HL-60/S4 (cell line): ENCODE data around the gene DOK7.

Experiments used
- in situ Hi-C: fragments of 300-500 bp; cut with MboI; formaldehyde crosslinking; loops from 2 replicates; pipeline ENCODE4 v1.14.3; 2022; ENCODE audit warnings: low sequenced_read_pairs

The DOK7 gene

DNA sequence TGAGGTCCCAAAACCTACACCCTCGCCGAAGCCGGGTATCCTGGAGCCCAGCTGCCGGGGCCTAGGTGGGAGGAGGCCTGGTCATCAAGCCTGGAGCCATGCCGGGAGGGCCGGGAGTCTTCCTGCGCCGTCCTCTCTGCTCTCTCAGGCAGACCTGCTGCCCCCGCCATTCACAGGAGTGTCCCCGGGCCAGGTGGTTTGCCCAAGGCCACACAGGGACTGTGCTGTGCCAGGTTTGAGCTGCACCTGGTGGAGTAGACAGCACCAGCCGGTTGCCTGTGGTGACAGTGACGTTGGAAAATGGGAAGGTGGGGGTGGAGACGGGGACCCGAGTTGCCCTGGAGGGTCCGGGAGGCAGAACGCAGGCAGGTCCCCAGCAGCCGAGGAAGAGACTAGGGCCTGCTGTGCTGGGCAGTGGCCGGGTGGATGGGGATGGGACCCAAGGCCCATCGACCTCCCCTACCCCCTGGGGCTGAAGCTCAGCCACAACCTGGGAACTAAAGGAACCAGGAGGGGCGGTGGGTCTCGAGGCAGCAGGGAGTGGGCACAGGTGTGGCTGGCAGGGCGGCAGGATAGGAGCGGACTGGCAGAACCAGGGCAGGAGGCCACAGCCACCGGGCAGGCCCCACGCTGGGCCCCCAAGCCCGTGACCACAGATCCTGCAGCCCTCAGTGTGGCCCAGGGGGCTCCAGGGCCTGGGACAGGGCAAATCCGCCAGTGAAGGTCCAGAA lies 9.5 kb downstream of the DOK7 start:
- in situ Hi-C loops, result loop anchor here (25.0 kb wide), 1 partner anchor 360 kb away; no protein-coding TSS in a partner anchor

DNA sequence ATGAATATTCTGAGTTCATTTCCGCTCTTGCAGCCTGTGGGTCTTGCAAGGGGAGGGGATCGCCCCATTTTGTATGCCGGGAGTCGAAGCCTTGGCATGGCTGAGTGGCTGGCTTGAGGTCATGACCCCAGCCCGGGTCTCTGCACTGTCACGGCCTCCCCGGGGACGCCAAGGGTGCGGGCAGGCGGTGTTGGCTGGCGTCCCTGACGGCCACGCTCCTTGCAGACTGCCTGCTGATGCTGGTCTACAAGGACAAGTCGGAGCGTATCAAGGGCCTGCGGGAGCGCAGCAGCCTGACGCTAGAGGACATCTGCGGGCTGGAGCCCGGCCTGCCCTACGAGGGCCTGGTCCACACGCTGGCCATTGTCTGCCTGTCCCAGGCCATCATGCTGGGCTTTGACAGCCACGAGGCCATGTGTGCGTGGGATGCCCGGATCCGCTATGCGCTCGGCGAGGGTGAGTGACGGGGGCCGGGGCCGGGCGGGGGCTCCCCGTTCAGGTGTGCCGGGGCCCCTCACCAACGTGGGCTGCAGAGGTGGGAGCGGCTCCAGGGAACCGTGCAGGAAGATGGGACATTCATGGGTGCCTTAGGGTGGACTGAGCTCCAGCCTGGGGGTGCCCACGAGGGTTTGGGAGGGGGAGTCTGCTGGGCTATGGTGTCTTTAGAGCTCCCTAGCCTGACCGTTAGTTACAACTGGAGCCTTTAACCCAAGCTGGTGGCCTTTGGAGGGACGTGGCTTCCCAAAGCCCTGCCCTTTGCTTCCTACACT lies 10.3 kb downstream of the DOK7 start:
- in situ Hi-C loops, result loop anchor here (25.0 kb wide), 1 partner anchor 361 kb away; no protein-coding TSS in a partner anchor

DNA sequence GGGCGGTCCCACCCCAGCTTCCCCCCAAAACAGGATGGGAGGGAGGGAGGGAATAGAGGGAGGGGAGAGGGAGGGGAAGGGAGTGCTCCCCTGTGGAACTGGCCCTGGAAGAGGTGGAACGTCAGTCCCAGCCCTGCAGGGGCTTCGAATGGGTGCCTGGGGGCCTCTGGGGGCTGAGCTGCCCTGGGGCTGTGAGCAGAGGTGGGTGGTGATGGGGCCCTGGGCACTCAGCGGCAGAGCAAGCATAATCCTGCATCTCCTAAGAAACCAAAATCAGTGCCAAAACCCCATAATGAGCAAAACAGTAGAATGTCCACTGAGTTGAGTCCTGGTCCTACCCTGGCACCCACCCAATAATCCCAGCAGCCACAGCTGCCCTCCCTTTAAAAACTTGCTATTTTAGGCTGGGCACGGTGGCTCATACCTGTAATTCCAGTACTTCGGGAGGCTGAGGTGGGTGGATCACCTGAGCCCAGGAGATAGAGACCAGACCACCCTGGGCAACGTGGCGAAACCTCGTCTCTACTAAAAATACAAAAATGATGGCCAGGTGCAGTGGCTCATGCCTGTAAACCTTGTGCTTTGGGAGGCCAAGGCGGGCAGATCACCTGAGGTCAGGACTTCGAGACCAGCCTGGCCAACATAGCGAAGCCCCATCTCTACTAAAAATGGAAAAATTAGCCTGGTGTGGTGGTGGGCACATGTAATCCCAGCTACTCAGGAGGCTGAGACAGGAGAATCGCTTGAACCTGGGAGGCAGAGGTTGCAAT lies 11.1 kb downstream of the DOK7 start:
- in situ Hi-C loops, result loop anchor here (25.0 kb wide), 1 partner anchor 362 kb away; no protein-coding TSS in a partner anchor

DNA sequence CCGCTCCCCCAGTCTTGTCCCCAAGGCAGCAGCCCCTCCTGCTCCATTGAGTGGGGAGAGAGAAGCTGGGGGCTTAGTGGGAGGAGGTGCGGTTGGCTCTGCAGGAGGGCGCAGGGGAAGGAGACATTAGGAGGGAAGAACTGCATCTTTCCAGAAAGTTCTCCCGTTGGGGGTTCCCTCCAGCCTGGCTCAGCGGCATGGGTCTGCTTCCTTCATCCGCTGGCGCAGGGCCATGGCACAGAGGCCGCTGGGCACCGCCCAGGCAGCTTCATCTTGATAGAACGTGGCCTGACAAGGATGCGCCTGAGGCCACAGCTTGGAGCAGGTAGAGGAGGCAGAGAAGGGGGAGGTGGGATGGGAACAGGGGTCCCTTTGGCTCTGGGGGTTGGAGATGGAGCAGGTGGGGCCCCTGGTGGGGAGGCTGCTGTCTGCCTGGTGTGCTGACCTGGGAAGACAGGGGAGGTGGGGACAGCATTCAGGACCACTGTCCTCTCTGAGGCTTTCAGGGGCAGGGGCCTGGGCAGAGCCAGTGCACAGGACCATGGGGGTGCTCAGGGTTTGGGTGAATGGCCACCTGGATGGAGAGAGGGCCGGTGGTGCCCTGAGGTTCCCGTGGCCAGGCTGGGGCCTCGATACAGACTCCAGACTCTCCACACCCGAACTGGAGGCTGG lies 12.1 kb downstream of the DOK7 start:
- in situ Hi-C loops, result no loop called here

DNA sequence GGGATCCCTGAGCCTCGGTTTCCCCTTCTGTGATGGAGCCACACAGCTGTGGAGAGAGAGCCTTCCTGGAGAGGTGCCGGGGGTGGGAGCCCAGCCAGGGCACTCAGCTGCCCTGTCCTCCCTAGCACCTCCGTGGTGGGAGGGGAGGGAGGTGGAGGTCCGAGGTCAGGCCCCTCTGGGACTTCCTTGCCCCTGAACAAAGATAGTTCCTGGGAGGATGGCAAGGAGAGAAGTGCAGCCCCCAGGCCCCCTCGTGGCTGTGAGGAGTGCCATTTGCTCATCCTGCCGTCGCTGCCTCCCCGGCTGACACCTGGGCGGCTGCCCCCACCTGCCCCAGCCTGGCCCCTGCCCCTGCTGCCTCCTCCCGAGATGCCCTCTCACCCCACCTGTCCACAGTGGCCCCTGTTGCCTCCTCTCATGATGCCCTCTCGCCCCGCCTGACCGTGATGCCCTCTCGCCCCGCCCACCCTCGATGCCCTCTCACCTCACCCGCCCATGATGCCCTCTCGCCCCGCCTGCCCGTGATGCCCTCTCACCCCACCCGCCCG lies 12.7 kb downstream of the DOK7 start:
- in situ Hi-C loops, result no loop called here

DNA sequence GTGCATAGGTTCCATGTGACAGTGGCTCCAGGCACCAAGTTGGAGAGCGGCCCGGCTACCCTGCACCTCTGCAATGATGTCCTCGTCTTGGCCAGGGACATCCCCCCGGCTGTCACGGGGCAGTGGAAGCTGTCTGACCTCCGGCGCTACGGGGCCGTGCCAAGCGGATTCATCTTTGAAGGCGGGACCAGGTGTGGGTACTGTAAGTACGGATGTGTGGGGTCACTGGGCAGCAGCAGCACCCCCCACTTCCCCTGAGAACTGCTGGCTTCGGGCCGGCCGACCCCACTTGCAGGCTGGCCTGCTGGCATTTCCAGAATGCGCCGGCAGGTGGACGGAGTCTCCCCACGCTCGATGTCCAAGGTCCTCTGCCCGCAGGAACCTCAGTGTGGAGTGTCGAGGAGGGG lies 13.2 kb downstream of the DOK7 start:
- in situ Hi-C loops, result no loop called here

DNA sequence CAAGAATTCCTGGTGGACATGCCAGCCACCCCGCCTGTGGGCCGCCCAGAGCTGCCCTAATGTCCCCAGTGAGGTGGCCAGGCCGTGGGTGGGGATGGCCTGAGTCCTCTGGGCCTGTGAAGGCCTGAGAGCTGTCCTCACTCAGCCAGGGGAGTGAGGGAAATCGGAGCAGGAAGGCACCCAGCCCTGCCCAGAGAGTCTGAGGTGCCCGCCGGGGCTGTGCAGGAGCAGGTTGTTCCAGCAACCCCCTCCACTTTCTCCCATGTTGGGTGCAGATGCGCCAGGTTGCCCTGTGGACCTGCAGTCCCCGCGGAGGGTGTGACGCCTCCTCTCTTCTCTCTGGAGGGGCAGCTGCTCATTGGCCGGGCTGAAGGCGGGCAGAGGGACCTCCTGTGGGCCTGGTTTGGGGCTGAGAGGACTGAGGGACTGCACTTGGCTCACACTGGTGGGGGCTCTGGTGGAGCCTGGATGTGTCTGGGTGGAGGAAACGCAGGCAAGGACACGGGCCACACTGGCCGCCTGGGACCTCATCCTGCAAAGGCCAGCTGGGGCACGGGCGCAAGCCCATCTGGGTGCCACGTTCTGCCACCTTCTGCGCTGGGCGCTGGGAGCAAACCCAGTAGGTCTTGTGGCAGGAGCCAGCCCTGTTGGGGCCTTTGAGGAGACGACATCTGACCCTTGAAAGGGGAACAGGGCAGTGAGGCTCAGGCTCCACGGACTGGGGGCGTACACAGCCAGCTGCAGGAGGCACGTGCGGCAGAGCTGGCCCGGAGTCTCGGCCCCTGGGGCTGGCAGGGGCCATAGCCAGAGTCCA lies 14.0 kb downstream of the DOK7 start:
- in situ Hi-C loops, result no loop called here

DNA sequence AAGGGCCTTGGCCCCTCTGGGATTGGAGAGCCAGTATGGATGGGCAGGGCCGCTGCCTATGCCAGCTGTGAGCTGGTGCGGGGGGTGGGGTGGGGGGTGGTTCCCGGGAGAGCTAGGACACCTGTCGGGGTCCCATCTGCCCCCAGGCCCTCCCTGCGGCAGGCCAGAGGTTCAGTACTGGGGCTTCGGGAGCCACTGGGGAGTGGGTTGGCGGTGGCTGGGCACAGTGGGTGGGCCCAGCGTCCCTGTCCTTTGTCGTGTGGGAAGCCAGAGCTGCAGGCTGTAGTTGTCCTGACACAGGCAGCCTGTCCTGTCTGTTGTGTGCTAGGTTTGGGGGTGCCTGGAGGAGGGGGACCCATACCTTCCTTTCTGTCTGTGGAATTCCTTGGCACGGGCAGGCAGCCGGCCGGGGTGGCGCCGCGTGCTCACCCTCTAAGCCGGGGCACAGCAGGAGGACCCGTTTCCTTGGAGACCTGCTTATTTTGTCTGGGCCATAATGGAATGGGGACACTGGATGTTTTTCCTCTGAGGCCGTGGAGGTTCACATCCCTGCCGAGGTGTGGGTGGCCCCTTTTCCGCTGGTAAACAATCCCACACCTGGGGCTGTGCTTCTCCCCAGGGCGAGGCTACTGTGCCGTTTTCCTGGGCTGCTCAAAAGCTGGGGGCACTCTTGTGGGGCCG lies 14.8 kb downstream of the DOK7 start:
- in situ Hi-C loops, result no loop called here

DNA sequence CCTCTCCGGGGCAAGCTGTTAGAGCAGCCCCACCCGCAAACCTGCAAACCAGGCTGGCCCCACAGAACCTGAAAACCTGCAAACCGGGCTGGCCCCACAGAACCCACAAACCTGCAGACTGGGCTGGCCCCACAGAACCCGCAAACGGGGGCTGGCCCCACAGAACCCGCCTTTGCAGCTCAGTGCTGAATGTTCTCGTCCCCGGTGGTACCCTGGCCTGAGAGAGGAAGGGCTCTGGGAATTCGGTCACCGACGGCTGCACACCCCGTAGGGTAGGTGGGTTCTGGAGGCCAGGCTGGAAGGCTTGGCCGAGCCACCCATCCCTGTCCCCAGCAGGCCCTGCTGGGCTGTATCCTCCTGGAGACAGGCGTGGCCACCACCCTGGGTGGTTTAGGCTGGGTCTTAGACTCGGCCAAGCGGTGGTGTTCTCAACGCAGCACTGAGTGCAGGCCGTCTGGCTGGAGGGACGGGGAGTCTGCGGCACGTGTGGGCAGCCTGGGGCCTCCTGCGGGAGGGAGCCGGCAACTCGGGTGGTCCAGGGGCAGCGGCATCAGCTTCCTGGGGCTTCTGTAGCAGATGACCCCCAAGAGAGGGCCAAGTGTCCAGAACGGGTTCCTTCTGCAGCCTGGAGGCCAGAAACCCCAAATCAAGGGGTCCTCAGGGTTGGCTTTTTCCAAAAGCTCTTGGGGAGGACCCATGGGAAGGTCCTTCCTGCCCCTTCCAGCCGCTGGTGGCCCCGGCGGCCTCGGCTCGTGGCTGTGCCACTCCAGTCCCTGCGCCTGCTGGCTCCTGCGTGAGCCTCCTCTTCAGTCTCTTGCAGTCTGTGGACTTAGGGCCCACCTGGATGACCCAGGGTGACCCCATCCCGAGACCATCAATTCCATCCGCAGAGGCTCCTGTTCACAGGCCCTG lies 15.6 kb downstream of the DOK7 start:
- in situ Hi-C loops, result no loop called here

DNA sequence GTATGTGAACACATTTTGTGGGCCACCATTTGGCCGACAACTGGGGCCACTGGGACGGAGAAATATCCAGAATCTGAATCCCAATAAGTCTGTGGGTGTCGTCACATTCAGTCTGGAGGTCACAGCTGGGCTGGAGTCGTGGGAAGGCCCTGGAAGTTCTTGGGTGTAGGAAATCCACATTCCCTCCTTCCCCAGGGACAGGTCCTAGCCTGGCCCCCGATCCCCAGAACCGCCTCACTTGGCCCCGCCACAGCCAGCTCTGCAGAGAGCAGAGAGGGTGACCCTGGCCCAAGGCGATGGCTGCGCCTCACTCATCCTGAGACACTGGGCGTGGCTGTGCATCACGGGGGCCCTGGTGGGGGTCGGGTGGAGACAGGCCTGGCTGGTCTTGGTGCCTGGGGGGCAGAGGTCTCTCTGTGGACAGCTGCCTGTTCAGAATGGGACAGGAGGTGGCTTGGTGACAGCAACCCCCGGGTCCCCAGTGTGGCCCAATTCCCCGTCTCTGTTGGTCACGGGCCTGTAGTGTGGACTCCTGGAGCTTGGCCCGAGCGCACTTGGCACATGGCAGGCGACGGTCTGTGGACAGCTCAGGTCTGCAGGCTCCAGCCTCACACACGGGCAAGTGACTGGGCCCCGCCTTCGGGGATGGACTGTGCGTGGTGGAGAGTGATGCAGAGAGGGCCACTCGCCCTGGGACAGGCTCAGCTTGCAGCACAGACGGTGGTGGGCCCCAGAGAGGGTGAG lies 16.4 kb downstream of the DOK7 start:
- in situ Hi-C loops, result no loop called here

DNA sequence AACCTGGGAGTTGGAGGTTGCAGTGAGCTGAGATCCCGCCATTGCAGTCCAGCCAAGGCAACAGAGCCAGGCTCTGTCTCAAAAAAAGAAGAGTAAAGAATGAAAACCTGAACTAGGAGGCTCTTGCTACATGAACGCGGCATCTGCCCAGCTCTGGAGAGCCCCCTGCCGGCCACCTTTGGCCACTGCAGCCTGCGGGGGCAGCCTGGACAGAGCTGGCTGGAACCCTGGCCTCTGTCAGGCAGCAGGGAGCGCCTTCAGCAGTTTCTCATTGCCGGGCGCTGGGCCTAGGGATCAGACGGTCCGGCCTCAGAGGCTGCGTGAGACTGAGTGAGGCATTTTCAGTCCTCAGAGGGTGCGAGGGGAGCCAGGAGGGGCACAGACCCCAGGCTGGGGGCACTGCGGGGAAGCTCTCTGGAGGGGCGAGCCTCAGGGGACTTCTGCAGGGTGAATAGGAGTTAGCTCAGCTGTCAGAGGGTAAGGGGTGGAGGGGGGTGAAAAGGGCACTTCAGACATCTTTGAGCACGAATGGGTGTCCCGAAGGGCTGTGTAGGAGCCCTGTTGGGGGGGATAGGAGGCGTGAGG lies 17.5 kb downstream of the DOK7 start:
- in situ Hi-C loops, result no loop called here

DNA sequence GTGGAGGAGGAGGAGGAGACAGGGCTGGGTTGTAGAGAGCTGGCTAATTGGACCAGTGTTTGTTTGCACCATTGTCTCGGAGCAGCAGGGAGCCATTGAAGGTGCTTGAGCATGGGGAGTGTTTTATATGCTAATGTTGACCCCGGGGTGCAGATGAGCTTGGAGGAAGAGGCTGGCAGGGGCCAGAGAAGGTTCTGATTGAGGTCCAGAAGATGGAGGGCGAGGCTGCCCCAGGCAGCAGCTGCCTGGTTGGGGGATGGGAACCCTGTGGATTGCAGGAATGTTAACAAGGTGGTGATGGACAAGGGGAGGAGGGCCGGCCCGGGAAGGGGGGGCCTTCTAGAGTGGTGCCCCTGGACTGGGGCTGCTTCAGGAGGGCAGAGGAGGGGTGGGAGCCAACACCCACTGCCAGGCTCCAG lies 18.0 kb downstream of the DOK7 start:
- in situ Hi-C loops, result no loop called here

DNA sequence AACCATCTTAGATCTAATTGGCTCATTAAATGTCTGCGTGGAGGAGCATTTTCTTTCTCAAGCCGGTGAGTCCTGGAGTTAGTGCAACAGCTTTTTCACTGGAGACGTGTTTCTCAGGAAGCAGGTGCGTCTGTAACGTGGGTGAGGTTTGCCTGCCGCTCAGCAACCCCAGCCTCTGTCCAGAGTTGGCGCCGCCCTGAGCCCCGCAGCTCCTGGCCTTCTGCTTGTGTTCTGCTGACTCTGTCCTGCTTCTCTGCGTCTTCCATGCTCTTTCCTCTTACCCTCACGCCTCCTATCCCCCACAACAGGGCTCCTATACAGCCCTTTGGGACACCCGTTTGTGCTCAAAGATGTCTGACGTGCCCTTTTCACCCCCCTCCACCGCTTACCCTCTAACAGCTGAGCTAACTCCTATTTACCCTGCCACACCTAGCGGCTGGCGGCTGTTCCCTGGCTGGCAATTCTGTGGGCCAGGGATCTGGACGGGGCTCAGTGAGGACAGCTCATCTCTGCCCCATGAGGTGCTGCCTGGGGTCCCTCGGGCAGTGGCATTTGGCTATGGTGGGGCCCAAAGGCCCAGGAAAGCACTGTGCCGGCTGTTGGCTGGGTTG lies 18.8 kb downstream of the DOK7 start:
- in situ Hi-C loops, result no loop called here

DNA sequence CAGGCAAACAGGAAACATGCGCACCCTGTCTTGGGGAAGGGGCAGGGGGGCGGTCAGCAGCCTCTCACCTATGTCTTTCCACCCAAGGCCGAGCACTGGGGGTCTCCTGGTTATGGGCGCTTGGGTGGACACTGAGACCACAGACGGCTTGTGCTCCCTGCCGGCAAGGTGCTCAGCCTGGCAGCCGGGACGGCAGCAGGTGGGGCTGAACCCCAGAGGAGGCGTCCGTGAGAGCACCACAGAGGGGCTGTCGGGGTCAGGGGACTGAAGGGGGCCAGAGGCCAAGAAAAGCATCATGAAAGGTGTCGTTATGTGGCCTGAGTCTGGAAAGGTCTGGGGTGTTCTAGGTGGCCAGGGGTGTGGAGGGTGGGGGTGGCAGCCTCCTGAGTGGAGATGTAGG lies 19.6 kb downstream of the DOK7 start:
- in situ Hi-C loops, result no loop called here

DNA sequence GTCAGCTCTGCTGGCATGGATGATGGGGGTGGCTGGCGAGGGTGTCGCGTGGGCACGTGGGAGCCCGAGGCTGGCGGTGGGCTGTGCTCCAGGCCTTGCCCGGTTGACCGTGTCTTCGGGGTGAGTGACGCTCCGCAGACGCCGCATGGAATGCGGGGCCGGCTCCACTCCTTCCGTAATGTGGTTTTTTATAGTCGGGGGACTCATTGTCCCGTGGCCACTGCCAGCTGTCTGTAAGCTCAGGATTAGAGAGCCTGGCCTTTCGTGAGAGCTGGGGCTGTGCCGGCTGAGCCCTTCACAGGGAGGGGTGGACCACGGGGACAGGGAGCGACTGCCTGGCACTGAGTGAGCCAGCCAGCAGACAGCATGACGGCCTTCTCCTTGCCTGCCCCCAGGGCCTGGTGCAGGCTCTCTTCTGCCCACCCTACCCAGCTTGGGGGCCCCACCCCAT lies 20.4 kb downstream of the DOK7 start:
- in situ Hi-C loops, result no loop called here

DNA sequence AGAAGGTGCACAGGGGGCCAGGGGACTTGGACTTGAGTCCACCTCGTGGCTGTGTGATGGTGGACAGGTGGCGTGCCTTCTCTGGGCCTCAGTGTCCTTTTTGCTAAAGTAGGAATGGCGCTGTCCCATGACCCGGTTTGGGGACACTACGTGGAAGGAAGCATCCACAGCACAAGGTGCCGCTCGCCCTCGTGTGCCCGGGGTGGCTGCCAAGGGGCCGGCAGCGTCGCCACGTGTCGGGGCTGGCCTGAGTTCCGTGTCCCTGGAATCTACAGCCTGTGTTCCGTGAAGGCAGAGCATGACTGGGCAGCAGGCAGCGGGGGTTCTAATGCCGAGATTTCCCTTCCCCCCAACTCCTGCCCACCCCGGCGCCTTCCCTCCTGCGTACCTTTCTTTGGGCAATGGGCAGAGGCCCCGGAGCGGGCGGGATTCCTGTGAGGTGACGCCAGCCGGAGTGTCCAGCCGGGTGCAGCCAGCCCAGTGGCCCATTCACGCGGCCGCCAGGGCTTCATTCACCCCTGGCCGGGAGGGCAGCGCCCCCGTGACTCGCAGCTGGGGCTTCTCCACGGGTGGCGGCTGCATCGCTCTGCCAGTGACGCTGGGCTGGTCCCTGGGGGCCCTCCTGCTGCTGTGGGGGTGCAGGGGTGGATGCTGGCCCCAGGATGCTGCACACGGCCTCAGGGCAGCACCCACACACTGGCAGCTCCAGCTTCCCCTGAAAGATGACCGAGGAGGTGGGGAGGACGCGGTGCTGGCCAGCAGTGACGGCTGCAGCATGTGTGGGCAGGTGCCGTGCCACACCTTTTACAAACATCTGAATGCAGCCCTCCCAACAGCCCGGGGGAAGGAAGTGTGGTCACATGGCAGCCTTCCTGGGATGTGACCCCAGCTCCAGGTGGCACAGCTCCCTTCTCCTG lies 21.2 kb downstream of the DOK7 start:
- in situ Hi-C loops, result no loop called here
